Stimulated activated CD4-positive, alpha-beta T cell treated with anti-CD3 and anti-CD28 coated beads, Interleukin-1b, Interleukin-23, amount 100 ng/mL, for 24 hours (primary cell): ENCODE measurements around the gene DUSP5.

Experiments
- DNase-seq, 4 experiments: peaks; one replicate each; pipeline ENCODE4 v3.0.0-alpha.2; 2020; ENCODE audit warnings: low read depth in 4 of 4, low spot score in 1 of 4

DUSP5 gene

DNA sequence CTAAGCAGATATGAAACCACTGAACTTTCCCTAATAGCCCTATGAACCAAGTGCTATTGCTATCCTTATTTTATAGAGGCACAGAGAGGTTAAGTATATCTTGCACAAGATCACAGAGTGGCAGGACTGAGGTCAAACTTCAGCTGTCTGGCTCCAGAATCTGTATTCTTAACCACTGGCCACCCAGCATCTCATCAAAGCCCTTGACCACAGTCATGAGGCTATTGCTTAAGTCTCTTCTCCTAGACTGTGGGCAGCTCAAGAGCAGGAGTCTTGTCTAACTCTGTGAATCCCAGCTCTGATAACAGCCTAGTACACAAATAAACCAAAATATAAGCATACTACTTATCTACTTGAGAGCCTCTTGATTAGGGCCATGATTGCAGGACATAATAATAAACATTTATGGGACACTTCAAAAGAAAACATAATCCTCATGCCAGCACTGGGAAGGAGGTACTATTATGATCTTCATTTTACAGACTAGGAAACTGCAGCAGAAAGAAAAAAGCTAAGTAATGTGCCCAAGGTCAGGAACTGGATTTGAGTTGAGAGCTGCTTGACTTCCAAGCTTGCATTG, 47.3 kb downstream of the DUSP5 start:
- DNase-seq = no peak

DNA sequence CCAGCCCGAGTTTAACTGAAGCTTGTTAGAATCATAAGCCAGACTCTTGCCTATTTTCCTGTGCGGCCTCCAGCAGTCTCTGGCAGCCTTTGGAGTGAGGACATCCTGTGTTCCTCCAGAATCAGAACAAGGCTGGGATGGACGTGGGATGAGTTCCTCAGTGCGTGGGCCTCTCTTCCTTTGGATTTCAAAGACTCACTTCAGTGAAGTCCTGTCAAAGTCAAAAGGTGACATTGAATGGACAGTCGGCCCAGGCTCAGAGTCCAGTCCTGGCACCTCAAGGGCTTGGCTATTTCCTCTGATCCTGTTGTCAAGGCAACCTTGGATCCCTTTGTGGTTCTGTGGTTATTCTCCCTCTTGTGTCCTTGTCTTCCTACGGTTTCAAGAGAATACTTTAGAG, 48.4 kb downstream of the DUSP5 start:
- no peak for DNase-seq

DNA sequence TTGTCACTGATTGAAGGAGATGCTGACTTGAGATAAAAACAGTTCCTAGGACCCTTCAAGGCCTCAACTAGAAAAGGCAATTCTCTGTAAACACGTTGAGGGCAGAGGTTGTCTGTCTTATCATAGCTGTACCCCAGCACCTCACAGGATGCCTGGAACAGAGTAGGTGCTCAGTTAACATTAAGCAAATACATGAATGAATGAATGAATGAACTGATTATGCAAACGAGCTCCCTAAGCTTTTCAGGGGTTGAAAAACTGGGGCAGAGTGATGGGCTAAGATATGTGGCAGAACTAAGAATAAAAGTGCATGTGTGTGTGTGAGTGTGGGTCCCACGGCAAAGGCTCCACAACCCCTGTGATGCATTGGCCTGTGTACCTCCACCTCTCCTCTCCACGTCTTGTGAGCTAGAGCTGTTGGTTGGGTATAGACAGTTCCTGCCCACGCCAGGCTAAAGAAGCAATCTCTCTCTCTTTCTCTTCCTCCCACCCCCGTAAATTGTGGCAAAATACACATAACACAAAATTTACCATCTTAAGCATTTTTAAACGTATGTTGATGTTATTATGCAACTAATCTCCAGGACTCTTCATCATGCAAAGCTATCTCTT, 48.9 kb downstream of the DUSP5 start:
- DNase-seq = no peak

DNA sequence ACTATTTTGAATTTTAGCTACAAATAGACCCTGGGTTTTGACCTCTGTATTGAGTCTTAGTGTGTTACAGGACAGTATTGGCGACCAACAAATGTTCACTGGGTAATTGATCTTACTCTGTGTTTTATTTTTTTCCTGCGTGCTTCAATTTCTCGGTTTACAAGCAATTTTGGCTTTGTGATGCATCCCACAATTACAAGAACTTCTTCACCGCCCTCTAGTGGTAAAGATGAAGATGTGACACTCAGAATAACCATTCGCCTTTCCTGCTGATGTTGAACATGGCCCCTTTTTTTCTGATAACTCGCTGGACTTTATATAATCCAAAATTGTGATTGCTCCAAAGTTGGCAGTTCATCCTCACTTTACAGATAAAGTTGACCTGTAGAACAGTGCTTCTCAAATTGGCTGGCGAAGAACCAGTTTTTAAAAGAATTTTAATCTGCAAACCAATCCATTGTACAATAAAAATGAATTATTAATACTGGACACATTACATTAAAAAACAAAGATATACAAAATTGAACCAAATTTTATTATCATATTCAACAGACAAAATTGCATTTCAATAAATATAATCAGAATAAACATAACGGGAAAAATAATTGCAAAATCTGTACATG, 49.5 kb downstream of the DUSP5 start:
- DNase-seq = no peak

DNA sequence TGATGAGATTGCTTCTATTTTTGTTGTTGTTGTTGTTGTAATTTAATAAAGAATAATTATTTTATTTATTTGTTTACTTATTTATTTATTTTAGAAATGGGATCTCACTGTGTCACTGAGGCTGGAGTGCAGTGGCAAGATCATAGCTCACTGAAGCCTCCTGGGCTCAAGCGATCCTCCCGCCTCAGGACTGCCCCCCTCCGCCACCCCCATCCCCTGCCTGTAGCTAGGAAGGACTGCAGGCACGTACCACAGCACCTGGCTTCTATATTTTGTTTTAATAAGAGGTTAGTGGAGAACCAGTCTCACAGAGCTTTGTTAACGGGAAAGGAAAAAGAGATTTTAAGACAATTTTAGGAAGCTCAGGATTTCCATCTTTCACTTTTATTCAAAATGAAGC, 50.3 kb downstream of the DUSP5 start:
- DNase-seq = no peak

DNA sequence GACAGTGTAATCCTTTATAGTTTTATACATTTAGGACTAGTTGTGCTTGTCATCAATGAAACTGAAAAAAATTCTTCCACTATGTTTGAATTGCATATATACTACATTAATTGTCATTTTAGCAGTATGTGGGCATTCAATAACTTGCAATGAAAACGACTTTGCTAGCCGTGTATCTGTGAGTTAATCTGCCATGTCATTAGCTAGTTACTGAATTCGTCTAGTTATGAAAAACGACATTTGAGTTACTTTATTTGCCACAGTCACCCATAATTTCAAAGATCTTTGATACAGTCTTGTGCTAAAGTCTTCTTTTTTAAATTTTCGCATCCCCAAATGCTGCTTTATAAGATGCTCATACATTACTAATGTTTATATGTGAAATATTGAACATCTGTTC, 51.5 kb downstream of the DUSP5 start:
- no peak for DNase-seq

DNA sequence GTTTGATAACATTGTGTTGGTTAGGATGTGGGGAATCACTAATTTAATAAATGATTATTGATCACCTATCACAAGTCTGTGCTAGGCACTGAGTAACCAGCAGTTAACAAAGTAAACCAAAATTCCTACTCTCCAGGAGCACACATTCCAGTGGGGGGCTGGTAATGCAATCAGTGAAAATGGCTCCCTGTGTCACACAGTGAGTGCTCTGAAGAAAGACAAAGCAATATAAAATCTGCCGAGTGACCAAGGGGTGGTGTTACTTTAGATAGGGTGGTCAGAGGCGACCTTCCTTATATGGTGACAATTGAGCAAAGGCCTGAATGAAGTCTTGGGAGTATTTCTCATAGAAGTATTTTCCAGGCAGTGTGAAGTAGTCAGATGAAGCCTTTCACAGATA, 56.2 kb downstream of the DUSP5 start:
- DNase-seq = no peak

DNA sequence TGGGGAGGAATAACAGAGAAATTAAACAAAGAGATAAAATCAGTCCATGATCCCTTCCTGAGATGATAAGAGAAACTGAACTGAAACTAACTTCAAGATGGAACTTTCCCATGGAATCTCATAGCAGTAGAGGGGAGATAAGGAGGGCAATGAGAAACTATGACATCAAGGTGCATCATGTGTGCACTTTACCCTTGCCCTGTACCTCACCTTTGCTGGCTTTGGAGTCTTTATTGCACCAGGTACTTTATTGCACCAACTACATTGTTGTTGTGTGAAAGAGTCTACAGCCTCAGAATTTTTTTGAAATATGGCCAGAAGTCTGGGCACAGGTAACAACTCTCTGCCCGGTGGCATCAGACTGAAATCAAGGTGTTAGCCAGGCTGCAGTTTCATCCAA, 58.6 kb downstream of the DUSP5 start:
- no peak for DNase-seq

DNA sequence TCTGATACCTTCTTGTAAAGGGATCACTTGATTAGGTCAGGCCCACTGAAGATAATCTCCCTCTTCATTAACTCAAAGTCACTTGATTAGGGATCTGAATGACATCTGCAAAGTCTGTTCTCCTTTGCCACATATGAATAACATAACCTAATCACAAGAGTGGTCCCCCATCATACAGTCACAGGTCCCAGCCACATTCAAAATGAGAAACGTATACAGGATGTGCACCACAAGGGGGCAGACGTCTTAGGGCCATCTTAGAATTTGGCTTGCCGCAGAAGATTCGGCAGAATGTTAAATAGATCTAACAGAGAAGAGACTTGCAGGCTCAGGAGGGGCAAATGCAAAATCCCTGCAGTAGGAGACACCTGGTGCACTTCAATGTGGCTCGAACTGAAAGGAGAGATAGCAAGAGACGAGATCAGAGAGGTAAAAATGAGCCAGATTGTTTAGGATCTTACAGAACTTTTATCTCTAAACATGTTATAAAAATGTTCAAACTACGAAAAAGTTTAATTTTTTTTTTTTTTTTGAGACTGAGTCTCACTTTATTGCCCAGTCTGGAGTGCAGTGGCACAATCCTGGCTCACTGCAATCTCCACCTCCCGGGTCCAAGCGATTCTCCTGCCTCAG, 59.4 kb downstream of the DUSP5 start:
- peak; percentile 33 to 60 (median 48) for DNase-seq

DNA sequence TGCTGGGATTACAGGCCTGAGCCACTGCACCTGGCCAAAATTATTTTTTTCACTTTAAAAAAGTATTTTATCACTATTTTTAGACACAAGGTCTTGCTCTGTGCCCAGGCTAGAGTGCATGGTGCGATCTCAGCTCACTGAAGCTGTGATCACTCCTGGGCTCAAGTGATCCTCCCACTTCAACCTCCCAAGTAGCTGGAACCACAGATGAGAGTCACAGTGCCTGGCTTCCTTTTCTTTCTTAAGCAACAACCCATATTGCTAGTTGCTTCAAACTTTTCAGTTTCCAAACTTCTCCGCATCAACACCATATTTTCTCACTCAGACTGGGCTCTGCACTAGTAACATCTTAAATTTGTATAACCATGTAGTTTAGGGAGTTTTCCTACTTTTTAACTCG, 60.3 kb downstream of the DUSP5 start:
- DNase-seq = no peak

DNA sequence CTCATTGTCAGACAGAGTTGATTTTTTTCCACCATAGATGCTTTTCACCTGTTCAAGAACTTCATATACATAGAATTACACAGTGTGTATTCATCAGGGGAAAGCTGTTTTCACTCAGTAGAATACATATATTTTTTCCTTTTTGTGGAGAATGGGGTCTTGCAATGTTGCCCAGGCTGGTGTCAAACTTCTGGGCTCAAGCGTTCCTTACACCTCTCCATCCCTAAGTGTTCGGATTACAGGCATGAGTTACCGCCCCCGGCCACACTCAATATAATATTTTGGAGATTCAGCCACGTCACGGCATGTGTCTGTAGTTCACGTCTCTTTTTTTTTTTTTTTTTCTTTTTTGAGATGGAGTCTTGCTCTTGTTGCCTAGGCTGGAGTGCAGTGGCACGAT, 62.3 kb downstream of the DUSP5 start:
- no peak for DNase-seq
